ENCODE results near the gene LONRF2. TPM values are rescaled to one million over a fixed set of nuclear protein-coding genes. Genes with fewer than 3 reads are reported as not detected.

LONRF2 gene
- total and polyA plus RNA-seq, 2 of the 4 experiments (the other 2 are of a cell fraction) = 0.19 to 0.54 TPM

DNA sequence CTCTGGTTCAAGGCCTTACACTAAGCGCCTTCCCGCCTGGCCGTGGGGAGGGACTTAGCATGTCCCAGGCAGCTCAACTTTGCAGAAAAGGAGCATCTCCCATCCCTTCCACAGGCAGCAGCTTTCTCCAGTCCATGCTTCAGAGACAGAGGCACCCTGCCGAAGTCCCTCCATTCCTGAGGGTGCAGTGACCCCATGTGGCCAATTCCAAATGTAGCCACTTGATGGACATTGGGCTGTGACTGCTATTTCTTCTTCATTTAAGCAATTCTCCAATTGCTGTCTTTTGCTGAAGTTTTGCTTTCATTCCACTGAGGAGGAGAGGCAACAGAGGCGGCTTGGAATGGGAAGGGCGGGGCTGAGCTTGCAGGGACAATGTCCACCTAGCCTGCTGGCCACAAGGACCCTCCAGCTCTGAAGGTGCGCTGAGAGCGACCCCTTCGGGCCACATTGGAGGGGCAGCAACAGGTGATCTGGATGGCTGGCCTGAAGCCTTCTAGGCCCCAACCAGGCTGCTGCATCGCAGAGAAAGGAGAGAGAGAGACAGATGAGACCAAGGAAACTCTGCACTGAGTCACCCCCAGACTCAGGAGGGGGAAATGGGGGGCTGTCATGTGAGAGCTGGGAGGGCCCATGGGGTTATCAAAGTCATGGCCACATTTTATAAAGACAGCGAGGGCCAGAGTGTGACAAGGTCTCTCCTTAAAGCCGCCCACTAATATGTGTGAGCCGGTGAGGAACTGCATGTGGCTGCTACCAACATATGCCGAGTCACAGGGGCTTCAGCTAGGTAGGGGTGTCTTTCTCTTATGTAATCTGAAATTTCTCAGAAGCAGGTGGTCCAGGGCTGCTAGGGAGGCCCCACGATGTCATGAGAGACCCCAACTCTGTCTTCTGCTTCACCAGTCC lies 61.3 kb downstream of the LONRF2 start:
- Histone ChIP-seq H2BK15ac (ENCODE audit: low read depth, low read length) (no peak overlapping the region), H2BK5ac (ENCODE audit: low read depth, low read length, poor library complexity, severe bottlenecking) (no peak overlapping the region), H3K4me2 (ENCODE audit: low read depth, low read length) (no peak overlapping the region), H4K5ac (ENCODE audit: low read depth, low read length) (no peak overlapping the region), H3K56ac (ENCODE audit: extremely low read depth, insufficient read depth, low read length) (no peak overlapping the region), H3K14ac (replicated peaks; ENCODE audit: low read depth, low read length) (no peak overlapping the region), H3K23ac (ENCODE audit: low read depth, low read length) (no peak overlapping the region), H2BK120ac (ENCODE audit: low read depth, low read length) (no peak overlapping the region; the same call in 1 of the 2 replicates), H3K4me1 (ENCODE audit: control insufficient read depth, insufficient read depth, low read length) (peaks cover 5% of the 10 kb centered on the region; the same call in 1 of the 2 replicates), H2AFZ (replicated peaks; ENCODE audit: low read length, poor library complexity) (peak overlapping the region; percentile 9), H2AK9ac (replicated peaks; ENCODE audit: low read depth, low read length, poor library complexity) (peak overlapping the region; percentile 67), H3K9me1 (ENCODE audit: insufficient read depth, low read length) (peaks cover 3% of the 10 kb centered on the region; the same call in 1 of the 2 replicates), H3K36me3 (ENCODE audit: control insufficient read depth, insufficient read depth, low read length) (no peaks in the 10 kb centered on the region), H4K91ac (ENCODE audit: insufficient read depth, low read depth, low read length) (no peak overlapping the region), H3K9me3 (ENCODE audit: control insufficient read depth, insufficient read depth, low read length) (no peaks in the 10 kb centered on the region; the same call in 1 of the 2 replicates), H4K8ac (ENCODE audit: low read depth in 2 of 2, low read length in 2 of 2) (no peak overlapping the region), H3K9ac (ENCODE audit: low read depth, low read length) (no peak overlapping the region), H3K18ac (ENCODE audit: low read depth, low read length) (no peak overlapping the region), H2BK20ac (ENCODE audit: low read depth, low read length) (no peak overlapping the region), H3K27ac (ENCODE audit: insufficient read depth, low read length) (no peak overlapping the region), H3K4ac (ENCODE audit: low read depth, low read length) (no peak overlapping the region), H3K27me3 (ENCODE audit: control insufficient read depth, insufficient read depth, low read length) (peaks cover 5% of the 10 kb centered on the region; the same call in 1 of the 2 replicates), H4K20me1 (ENCODE audit: insufficient read depth, low read length) (no peaks in the 10 kb centered on the region), H3K4me3 (ENCODE audit: insufficient read depth, low read depth, low read length) (no peak overlapping the region), H3K79me1 (ENCODE audit: low read depth in 1 of 2, low read length in 2 of 2) (no peaks in the 10 kb centered on the region), H2AK5ac (ENCODE audit: low read depth, low read length) (no peak overlapping the region)
- CTCF ChIA-PET = interaction anchor here (0.5 to 3.6 kb wide), 7 partner anchors 25 to 753 kb away, joined by 3 to 70 read pairs (median 7); no protein-coding TSS in a partner anchor
- DNase-seq (peak; percentile 85), ATAC-seq (ENCODE audit: low read depth) (peak; percentile 96)
- POLR2A ChIA-PET (ENCODE audit: unreplicated experiment) = no interaction called here
- dilution Hi-C loops (cut with HindIII; ENCODE audit: low sequenced_read_pairs, unreplicated experiment) = no loop called here
- BruUV-seq (replicated peaks) = no TSS peak
- in situ Hi-C loops (cut with MboI; ENCODE audit: low sequenced_read_pairs) = loop anchor here (5.0 to 25.0 kb wide), 2 partner anchors 121 to 1099 kb away; partner anchors contain the start of genes LIPT1 and TSGA10
- peak; percentile 99 for TF ChIP-seq RAD21 (IDR thresholded peaks at IDR 0.05; ENCODE audit: low read length)
- no peak for TF ChIP-seq NFE2L2 (IDR thresholded peaks at IDR 0.05; ENCODE audit: low read depth, low read length)
- TF ChIP-seq SMC3 (IDR thresholded peaks at IDR 0.05; ENCODE audit: low read depth, low read length) = peak; percentile 95
- no peak for TF ChIP-seq CHD1 (IDR thresholded peaks at IDR 0.05; ENCODE audit: low read depth, low read length)
- TF ChIP-seq POLR2A (IDR thresholded peaks at IDR 0.05; ENCODE audit: low read depth, low read length) = peak; percentile 65
- TF ChIP-seq, protein P1, sequence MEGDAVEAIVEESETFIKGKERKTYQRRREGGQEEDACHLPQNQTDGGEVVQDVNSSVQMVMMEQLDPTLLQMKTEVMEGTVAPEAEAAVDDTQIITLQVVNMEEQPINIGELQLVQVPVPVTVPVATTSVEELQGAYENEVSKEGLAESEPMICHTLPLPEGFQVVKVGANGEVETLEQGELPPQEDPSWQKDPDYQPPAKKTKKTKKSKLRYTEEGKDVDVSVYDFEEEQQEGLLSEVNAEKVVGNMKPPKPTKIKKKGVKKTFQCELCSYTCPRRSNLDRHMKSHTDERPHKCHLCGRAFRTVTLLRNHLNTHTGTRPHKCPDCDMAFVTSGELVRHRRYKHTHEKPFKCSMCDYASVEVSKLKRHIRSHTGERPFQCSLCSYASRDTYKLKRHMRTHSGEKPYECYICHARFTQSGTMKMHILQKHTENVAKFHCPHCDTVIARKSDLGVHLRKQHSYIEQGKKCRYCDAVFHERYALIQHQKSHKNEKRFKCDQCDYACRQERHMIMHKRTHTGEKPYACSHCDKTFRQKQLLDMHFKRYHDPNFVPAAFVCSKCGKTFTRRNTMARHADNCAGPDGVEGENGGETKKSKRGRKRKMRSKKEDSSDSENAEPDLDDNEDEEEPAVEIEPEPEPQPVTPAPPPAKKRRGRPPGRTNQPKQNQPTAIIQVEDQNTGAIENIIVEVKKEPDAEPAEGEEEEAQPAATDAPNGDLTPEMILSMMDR (conservative IDR thresholded peaks at IDR 0.05; ENCODE audit: low read depth, low read length) = peak; percentile 91
- 20% methylated on average over 1 of the region's 15 CpGs; no CpG with 5 or more reads in 1 of the 2 experiments for WGBS, 2 experiments (ENCODE audit: extremely low coverage in 2 of 2, insufficient read length in 1 of 2)
- intact Hi-C loops (cut with micrococcal nuclease) = loop anchor here (1.0 to 10.0 kb wide), 8 partner anchors 301 to 1606 kb away; partner anchors contain the start of genes MITD1, MRPL30, PDCL3 and REV1

All from IMR-90 (cell line).